ENCODE measurements around the gene SFSWAP. TPM values are rescaled to one million over a fixed set of nuclear protein-coding genes. Genes with fewer than 3 reads are reported as not detected.

SFSWAP gene
- total and polyA plus RNA-seq, 2 of the 13 experiments (the other 11 are each of a cell fraction or from before 2014, with no cell fraction given), result 17.1 to 27.7 TPM

DNA sequence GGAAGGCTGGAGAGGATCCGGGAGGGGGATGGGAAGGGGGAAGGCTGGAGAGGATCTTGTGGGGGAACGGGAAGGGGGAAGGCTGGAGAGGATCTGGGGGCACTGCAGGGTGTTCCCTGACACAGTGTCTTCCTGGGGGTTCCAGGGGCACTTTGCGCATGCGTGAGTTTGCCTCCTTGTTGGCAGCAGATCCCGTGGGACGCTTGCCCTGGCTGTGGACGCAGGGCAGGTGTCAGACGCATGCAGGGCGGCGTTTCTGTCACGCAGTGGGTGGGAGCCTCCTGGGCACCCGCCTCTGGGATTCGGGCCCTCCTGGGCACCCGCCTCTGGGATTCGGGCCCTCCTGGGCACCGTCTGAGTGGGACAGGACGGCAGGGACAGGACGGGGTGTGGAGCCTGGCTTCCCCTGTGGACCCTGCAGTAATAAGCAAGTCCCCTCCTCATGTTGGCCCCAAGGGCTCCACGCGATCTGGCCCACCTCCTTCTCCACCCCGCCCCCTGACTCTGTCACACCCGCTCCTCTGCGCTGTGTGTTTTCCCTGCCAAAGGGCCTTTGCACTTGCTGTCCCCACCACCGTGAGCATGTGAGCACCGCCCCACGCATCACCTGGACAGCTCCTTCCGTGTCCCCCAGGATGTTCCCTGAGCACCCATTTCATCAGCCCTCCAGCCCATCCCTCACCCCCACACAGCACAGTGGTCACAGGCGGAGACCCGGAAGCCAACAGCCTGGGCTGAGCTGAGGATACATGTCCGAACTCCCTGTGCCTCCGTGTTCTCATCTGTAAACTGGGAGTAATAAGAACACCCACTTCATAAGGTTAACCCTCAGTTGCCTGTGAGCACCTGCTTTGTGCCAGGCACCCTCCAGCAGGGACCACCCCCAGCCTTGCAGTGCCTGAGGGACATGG is 121.7 kb downstream of the SFSWAP start:
- 41% methylated on average over 15 of the region's 31 CpGs for WGBS (ENCODE audit: low lambda C conversion rate)
- no peak for FAIRE-seq
- ATAC-seq, result no peak
- ChIA-PET CTCF (ENCODE audit: low intra/inter-chr PET ratio, low total read pairs) (no interaction called here), POLR2A (no interaction called here)
- Histone ChIP-seq H3K9me3 (ENCODE audit: low read length) (no peaks in the 10 kb centered on the region), H3K4me2 (ENCODE audit: low read depth, low read length) (no peak overlapping the region), H3K4me3 (replicated peaks in 1 of 3; ENCODE audit: insufficient read depth in 1 of 3, low read depth in 2 of 3, low read length in 3 of 3) (0 out of 6 replicates have a peak overlapping the region, but pooled peaks of 1 of the 3 experiments have one; percentile 16), H2AFZ (ENCODE audit: low read length) (no peak overlapping the region), H3K27ac (ENCODE audit: extremely low read length, insufficient read depth, low read length) (no peak overlapping the region), H3K79me2 (ENCODE audit: insufficient read depth, low read length) (no peaks in the 10 kb centered on the region), H3K9ac (ENCODE audit: insufficient read depth, low read depth, low read length) (no peak overlapping the region), H3K27me3 (ENCODE audit: control insufficient read depth in 1 of 2, insufficient read depth in 2 of 2, low read length in 2 of 2) (peaks cover 5 to 39% of the 10 kb centered on the region in 2 experiments; a peak in 4 of 5 replicates), H3K36me3 (replicated peaks in 1 of 2; ENCODE audit: control insufficient read depth in 1 of 2, insufficient read depth in 2 of 2, low read length in 2 of 2) (no peaks in the 10 kb centered on the region), H4K20me1 (ENCODE audit: insufficient read depth, low read length) (no peaks in the 10 kb centered on the region), H3K4me1 (ENCODE audit: insufficient read depth, low read length) (peaks cover 52% of the 10 kb centered on the region)
- in situ Hi-C loops (cut with HindIII; ENCODE audit: extremely low pct_ligation_motif_present, low pct_unique_long_range_greater_than_20kb) (loop anchor here (10.0 to 25.0 kb wide), 2 partner anchors 218 to 720 kb away; no protein-coding TSS in a partner anchor), intact Hi-C loops (cut with micrococcal nuclease; ENCODE audit: unreplicated experiment) (loop anchor here (10.0 kb wide), 4 partner anchors 62 to 728 kb away; partner anchors contain the start of genes PUS1 and ULK1)
- no TSS peak for BruUV-seq (replicated peaks)
- no peak for DNase-seq (ENCODE audit: low spot score)
- 0 out of 2 replicates have a peak, but pooled peaks have one; percentile 52 for TF ChIP-seq ADNP (CRISPR knock-in tag; IDR thresholded peaks at IDR 0.05)
- TF ChIP-seq ZMYM3 (CRISPR knock-in tag; IDR thresholded peaks at IDR 0.05), result peak; percentile 56
- TF ChIP-seq ZNF629 (CRISPR knock-in tag; conservative IDR thresholded peaks at IDR 0.05), result peak; percentile 78
- TF ChIP-seq ETV5 (CRISPR knock-in tag; IDR thresholded peaks at IDR 0.05; ENCODE audit: borderline replicate concordance), result no peak
- no peak for TF ChIP-seq KAT7 (CRISPR knock-in tag; IDR thresholded peaks at IDR 0.05; ENCODE audit: borderline replicate concordance)

DNA sequence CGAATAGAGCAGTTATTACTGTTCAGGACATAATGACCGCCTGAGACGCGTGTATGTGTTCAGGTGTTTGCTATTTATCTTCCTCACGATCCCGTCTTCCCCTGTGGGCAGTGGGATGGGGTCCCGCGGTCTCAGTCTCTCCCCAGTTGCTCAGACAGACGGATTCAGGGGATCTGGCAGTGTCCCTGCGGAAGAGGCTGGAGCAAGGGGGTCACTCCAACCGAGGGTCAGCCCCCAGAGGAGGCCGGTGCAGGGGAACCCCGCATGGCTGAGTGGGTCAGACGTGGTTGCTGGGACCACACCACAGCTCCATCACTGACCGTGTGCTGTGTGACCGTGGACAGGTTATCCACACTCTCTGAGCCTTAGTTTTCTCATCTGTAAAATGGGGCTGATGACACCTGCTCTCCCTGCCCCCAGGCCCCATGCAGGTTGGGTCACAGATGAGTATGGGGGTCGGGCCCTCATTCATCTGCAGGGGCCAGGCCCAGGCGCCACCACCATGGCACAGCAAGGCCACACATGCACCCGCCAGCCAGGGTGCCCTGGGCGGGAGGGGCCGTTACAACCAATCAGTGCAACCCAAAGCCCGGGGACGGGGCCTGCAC is 122.5 kb downstream of the SFSWAP start:
- FAIRE-seq (no peak), ATAC-seq (no peak), DNase-seq (ENCODE audit: low spot score) (no peak)
- no peak overlapping the region for H3K4me3 ChIP-seq (replicated peaks in 1 of 3; ENCODE audit: insufficient read depth in 1 of 3, low read depth in 2 of 3, low read length in 3 of 3)
- intact Hi-C loops (cut with micrococcal nuclease; ENCODE audit: unreplicated experiment), result loop anchor here (10.0 kb wide), 4 partner anchors 61 to 729 kb away; partner anchors contain the start of genes PUS1 and ULK1
- no peak overlapping the region for H3K9ac ChIP-seq (ENCODE audit: insufficient read depth, low read depth, low read length)
- in situ Hi-C loops (cut with HindIII; ENCODE audit: extremely low pct_ligation_motif_present, low pct_unique_long_range_greater_than_20kb), result loop anchor here (10.0 to 25.0 kb wide), 2 partner anchors 219 to 721 kb away; no protein-coding TSS in a partner anchor
- peaks cover 5 to 38% of the 10 kb centered on the region in 2 experiments for H3K27me3 ChIP-seq (ENCODE audit: control insufficient read depth in 1 of 2, insufficient read depth in 2 of 2, low read length in 2 of 2)
- TF ChIP-seq ZNF768 (CRISPR knock-in tag; IDR thresholded peaks at IDR 0.05) (peak; percentile 92), ZNF333 (CRISPR knock-in tag; IDR thresholded peaks at IDR 0.05; ENCODE audit: borderline replicate concordance) (no peak), ONECUT2 (CRISPR knock-in tag; IDR thresholded peaks at IDR 0.05) (no peak), ZNF629 (CRISPR knock-in tag; conservative IDR thresholded peaks at IDR 0.05) (peak; percentile 45)
- H4K20me1 ChIP-seq (ENCODE audit: insufficient read depth, low read length), result no peaks in the 10 kb centered on the region
- ChIA-PET CTCF (ENCODE audit: low intra/inter-chr PET ratio, low total read pairs) (no interaction called here), POLR2A (no interaction called here)
- no TSS peak for BruUV-seq (replicated peaks)
- H2AFZ ChIP-seq (ENCODE audit: low read length), result no peak overlapping the region
- peaks cover 52% of the 10 kb centered on the region for H3K4me1 ChIP-seq (ENCODE audit: insufficient read depth, low read length)
- no peaks in the 10 kb centered on the region for H3K9me3 ChIP-seq (ENCODE audit: low read length)
- 65% methylated on average over 20 of the region's 23 CpGs for WGBS (ENCODE audit: low lambda C conversion rate)
- H3K36me3 ChIP-seq (replicated peaks in 1 of 2; ENCODE audit: control insufficient read depth in 1 of 2, insufficient read depth in 2 of 2, low read length in 2 of 2), result no peaks in the 10 kb centered on the region
- no peak overlapping the region for H3K27ac ChIP-seq (ENCODE audit: extremely low read length, insufficient read depth, low read length)
- H3K79me2 ChIP-seq (ENCODE audit: insufficient read depth, low read length), result no peaks in the 10 kb centered on the region
- H3K4me2 ChIP-seq (ENCODE audit: low read depth, low read length), result no peak overlapping the region
